Measurements from ENCODE around the gene ELOVL4.
A peak's percentile ranks its signal among the peaks of the same experiment; 100 is the strongest.

The ELOVL4 gene

GRCh38 chr6:79984261-79984660 is 36.9 kb upstream of the ELOVL4 start:
- TF ChIP-seq CTCF (IDR thresholded peaks at IDR 0.05; ENCODE audit: insufficient read depth, low read length, poor library complexity, severe bottlenecking) = peak; percentile 26
- no peak for DNase-seq (ENCODE audit: extremely low read depth, insufficient read length)
- H3K4me3 ChIP-seq (replicated peaks; ENCODE audit: low read depth, low read length) = no peak overlapping the region

GRCh38 chr6:79981652-79982051 is 34.3 kb upstream of the ELOVL4 start:
- DNase-seq (ENCODE audit: extremely low read depth, insufficient read length) = no peak
- Histone ChIP-seq H3K27me3 (replicated peaks; ENCODE audit: control insufficient read depth, insufficient read depth, low read length) (no peaks in the 10 kb centered on the region), H3K4me3 (replicated peaks; ENCODE audit: low read depth, low read length) (no peak overlapping the region), H3K36me3 (ENCODE audit: control insufficient read depth, insufficient read depth, low read length) (no peaks in the 10 kb centered on the region)
- no peak for TF ChIP-seq CTCF (IDR thresholded peaks at IDR 0.05; ENCODE audit: insufficient read depth, low read length, poor library complexity, severe bottlenecking)

More at GRCh38 chr6:79984261-79984660, 36.9 kb upstream of the ELOVL4 start:
- H3K36me3 ChIP-seq (ENCODE audit: control insufficient read depth, insufficient read depth, low read length) = no peaks in the 10 kb centered on the region
- no peaks in the 10 kb centered on the region for H3K27me3 ChIP-seq (replicated peaks; ENCODE audit: control insufficient read depth, insufficient read depth, low read length)

GRCh38 chr6:79971193-79971592 is 23.8 kb upstream of the ELOVL4 start:
- TF ChIP-seq CTCF (IDR thresholded peaks at IDR 0.05; ENCODE audit: insufficient read depth, low read length, poor library complexity, severe bottlenecking) = no peak
- DNase-seq (ENCODE audit: extremely low read depth, insufficient read length) = no peak
- Histone ChIP-seq H3K27me3 (replicated peaks; ENCODE audit: control insufficient read depth, insufficient read depth, low read length) (no peaks in the 10 kb centered on the region), H3K36me3 (ENCODE audit: control insufficient read depth, insufficient read depth, low read length) (no peaks in the 10 kb centered on the region), H3K4me3 (replicated peaks; ENCODE audit: low read depth, low read length) (no peak overlapping the region)

DNA sequence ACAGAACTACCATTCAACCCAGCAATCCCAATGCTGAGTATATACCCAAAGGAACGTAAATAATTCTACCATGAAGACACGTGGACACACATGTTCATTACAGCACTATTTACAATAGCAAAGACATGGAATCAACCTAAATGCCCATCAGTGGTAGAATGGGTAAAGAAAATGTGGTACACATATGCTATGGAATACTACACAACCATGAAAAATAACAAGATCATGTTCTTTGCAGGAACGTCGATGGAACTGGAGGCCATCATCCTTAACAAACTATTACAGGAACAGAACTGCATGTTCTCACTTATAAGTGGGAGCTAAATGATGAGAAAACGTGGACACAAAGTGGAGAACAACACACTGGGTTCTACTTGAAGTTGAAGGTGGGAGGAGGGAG is 22.4 kb upstream of the ELOVL4 start:
- no peak for TF ChIP-seq CTCF (IDR thresholded peaks at IDR 0.05; ENCODE audit: insufficient read depth, low read length, poor library complexity, severe bottlenecking)
- Histone ChIP-seq H3K4me3 (replicated peaks; ENCODE audit: low read depth, low read length) (no peak overlapping the region), H3K36me3 (ENCODE audit: control insufficient read depth, insufficient read depth, low read length) (no peaks in the 10 kb centered on the region), H3K27me3 (replicated peaks; ENCODE audit: control insufficient read depth, insufficient read depth, low read length) (no peaks in the 10 kb centered on the region)
- no peak for DNase-seq (ENCODE audit: extremely low read depth, insufficient read length)

- Histone ChIP-seq H3K36me3 (ENCODE audit: control insufficient read depth, insufficient read depth, low read length) (no peaks in the 10 kb centered on the region), H3K27me3 (replicated peaks; ENCODE audit: control insufficient read depth, insufficient read depth, low read length) (no peaks in the 10 kb centered on the region), H3K4me3 (replicated peaks; ENCODE audit: low read depth, low read length) (no peak overlapping the region)
- DNase-seq (ENCODE audit: extremely low read depth, insufficient read length) = no peak
- TF ChIP-seq CTCF (IDR thresholded peaks at IDR 0.05; ENCODE audit: insufficient read depth, low read length, poor library complexity, severe bottlenecking) = no peak
Measured at GRCh38 chr6:79967178-79967577, 19.8 kb upstream of the ELOVL4 start.

DNA sequence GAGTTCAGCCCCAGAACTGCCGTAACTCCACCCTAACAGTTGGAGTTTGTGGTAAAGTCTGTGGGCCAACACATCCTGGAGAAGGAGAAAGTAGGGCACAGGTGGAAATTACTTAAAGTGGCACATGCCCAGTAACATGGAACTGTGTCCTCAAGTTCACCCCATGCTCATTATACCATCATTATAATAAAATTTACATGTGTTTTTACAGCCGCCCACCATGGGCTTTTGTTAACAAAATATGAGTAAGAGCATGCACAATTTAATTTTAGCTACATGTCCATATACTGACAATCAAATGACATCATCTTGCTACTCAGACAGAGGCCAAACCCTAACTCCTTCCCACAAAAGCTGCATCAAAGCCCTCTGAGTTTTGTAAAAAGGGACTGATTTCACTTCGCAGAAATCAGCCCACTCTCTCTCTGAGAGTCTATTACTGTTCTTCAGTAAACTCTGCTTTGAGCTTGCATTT is 17.3 kb upstream of the ELOVL4 start:
- no peak for TF ChIP-seq CTCF (IDR thresholded peaks at IDR 0.05; ENCODE audit: insufficient read depth, low read length, poor library complexity, severe bottlenecking)
- Histone ChIP-seq H3K4me3 (replicated peaks; ENCODE audit: low read depth, low read length) (no peak overlapping the region), H3K27me3 (replicated peaks; ENCODE audit: control insufficient read depth, insufficient read depth, low read length) (no peaks in the 10 kb centered on the region), H3K36me3 (ENCODE audit: control insufficient read depth, insufficient read depth, low read length) (no peaks in the 10 kb centered on the region)
- no peak for DNase-seq (ENCODE audit: extremely low read depth, insufficient read length)

Data from GM06990 (cell line).